NK-92 (cell line): ENCODE results near the gene TMPRSS11E.
"Not testable (repeated sequence)": the region's sequence is repeated elsewhere in the genome, so short reads cannot be mapped to it uniquely, and the experiment has no call there.

ENCODE experiments used
- DNase-seq: peaks from one replicate; lab custom pipeline; 2025; ENCODE audit not compliant: unreplicated experiment; lab: John Stamatoyannopoulos, UW

Gene TMPRSS11E

GRCh38 chr4:68461790-68462189 is 14.5 kb downstream of the TMPRSS11E start:
- no peak for DNase-seq

DNA sequence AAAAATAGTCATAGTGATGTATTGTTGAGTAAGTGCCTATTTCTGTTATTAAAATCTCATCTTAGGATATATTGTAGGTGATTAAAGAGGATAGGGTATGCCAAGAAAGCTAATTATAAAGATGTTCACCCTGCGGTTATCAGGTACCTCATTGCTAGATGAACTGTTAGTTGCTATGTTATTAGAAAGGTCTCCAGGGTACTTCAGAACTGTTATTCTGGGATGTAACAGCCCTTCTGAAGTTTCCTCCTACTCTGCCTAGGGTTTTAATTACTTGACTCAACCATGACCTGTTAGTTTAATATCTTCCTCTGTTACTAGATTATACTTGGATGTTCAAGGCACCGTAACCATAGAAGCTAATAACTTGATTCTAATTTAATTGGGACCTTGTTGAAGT is 15.4 kb downstream of the TMPRSS11E start:
- DNase-seq = no peak

DNA sequence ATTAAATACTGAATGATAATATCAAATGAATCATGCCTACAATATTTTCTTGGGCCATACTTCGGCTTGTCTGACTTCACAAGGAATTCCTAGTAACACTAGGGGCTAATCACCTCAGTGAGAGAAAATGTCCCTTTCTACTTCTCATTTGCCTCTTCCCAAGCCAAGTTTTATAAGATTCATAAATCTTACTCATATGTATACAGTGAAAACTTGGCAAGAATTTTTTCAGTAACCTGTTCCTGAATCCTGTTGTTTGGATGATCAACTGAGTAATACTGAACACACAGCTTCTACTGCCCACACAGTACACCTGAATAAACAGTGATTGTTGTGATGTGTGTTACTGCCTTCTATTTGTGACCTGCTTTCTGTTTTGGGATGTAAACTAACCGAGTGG is 16.5 kb downstream of the TMPRSS11E start:
- DNase-seq = no peak

DNA sequence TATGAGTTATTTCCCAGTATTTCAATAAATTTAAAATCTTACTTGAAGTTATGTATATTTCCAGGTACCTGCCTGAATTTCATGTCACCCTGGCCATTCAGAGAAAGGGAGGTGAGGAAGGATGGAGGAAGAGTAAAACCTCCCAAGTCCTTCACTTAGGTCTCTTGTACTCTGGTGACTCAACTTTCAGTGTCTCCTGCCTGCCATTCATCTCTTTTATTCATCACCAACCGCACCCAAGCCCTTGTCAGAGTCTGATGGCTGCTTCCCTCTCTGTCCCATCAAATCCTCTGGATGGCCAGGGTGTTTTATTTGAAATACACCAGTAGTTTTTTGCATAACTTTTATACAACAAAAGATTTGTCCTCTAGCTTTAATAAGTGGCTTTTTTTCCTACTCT is 17.8 kb downstream of the TMPRSS11E start:
- no peak for DNase-seq

DNA sequence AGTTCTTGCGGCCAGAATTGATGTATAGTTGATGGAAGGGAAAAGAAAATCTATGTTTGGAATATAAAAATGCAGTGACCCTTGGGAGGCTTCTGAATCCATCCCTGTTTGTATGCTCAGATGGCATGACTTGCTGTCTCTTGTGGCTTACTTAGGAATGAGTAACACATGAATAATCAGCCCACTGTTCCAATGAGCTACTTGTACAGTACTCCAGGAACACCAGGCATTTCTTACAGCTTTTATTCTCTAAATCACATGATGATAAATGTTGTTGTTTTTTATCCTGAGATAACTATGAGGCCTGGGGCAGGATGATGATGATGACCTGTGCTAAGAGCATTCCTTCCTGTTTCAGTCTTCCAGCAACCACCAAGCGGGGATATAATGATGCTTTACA is 18.9 kb downstream of the TMPRSS11E start:
- DNase-seq = no peak

DNA sequence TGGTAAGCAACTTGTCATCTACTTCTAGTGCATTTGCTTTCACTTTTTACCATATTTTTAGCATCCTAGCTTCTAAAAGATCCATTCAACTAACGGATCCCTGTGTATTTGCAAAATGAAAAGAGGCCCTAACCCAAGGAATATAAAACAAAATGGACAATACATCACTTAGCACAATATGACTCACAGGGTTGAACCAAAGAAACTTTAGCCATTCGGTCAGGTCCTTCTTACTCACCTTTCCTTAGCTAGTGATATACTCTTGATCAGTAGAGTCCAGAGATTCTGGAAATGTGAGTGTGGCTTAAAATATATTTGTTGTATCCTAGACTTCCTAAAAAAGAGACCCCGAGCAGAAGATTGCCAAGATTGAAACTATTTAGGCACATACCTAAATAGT is 19.5 kb downstream of the TMPRSS11E start:
- no peak for DNase-seq

DNA sequence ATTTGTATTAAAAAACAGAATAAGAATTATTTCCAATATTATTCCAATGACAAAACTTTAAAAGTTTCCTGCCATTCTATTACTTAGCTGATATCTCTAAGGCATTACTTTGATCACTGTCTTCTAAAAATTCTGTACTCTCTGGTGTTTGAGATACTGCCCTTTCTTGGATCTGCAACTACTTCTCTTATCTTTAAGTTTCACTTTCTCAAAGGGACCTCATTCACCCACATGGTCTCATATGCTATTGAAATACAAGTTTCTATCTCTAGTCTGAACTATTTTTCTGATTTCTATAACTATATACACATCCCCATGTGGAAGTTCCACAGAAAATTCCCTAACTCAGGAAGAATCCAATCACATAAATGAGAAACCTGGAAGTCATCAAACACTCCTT is 22.2 kb downstream of the TMPRSS11E start:
- no peak for DNase-seq

- no peak for DNase-seq
These were observed 28.9 kb downstream of the TMPRSS11E start for GRCh38 chr4:68476191-68476590.

- DNase-seq = no peak
These were observed 42.1 kb downstream of the TMPRSS11E start for GRCh38 chr4:68489338-68489737.

DNA sequence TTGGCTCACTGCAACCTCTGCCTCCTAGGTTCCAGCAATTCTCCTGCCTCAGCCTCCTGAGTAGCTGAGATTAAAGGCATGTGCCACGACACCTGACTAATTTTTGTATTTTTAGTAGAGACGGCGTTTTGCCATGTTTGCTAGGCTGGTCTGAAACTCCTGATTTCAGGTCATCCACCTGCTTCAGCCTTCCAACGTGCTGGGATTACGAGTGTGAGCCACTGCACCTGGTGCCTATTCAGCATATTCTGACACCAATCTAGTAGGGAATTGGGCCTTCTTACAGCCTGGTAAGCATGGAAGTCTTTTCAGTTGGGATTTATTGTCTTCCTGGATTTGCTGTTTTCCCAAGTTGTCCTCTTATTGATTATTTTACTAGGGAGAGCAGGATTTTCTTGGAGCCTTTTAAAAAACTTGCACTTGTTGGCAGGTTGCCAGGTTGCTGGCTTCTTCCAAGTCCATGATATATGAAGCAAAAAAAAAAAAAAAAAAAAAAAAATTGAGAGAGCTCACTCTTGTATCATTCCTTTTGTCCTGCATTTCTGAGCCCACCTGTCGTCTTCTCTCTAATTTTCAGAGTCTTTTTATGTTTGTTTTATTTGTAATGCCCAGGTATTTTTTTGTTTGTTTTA is 43.7 kb downstream of the TMPRSS11E start:
- DNase-seq = no peak

DNA sequence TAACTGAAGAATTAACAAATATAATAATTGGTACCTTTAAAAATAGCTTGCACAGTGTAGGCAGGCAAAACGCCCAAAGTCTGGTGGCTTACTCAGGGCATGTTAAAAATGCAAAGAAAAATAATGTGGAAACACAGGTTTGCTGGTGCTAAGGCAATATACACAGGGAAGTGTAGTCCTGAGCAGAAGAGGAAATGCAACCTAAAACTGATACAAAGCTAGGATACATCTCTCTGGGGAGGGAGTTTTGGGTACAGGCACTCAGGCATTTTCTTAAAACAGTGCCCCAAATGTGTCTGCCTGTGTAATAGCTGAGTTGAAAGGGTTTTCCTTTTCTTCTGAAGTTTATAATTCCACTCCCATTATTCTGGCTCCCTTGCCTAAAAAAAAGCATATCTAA is 47.4 kb downstream of the TMPRSS11E start:
- DNase-seq = no peak

DNA sequence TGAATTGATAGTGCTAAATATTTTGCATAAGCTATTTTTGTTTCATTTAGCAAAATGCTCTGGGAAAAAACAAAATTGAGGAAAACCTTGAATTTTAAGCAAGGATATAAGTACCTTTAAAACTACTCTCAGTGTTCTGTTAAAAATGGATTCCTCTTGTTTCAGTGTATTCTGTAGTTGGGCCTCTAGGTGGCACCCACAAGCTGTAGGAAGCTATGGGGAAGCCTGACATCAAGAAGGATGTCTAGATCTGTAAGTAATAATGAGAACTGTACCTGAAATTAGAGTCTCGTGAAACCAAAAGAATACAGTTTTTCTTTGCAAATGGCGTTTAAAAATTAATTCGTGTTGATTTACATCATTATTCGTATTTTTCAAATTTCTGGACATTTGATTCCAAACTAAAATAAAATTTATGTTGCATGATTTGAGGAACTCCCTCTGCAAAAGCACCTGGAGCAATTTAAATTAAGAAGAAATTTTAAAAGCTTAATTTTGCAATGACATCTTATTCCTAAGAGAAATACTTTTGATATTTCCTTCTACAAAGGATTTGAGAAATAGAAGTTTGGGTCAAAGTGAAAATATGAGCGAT is 51.2 kb downstream of the TMPRSS11E start:
- no peak for DNase-seq

GRCh38 chr4:68499021-68499420 is 51.8 kb downstream of the TMPRSS11E start:
- DNase-seq = no peak

- not testable (repeated sequence) for DNase-seq
These were observed 56.2 kb downstream of the TMPRSS11E start for GRCh38 chr4:68503462-68503861.

- DNase-seq = not testable (repeated sequence)
These were observed 57.6 kb downstream of the TMPRSS11E start for GRCh38 chr4:68504836-68505235.

GRCh38 chr4:68505452-68505851 is 58.2 kb downstream of the TMPRSS11E start:
- DNase-seq = not testable (repeated sequence)

- DNase-seq = no peak
These were observed 71.6 kb downstream of the TMPRSS11E start for GRCh38 chr4:68518889-68519288.

DNA sequence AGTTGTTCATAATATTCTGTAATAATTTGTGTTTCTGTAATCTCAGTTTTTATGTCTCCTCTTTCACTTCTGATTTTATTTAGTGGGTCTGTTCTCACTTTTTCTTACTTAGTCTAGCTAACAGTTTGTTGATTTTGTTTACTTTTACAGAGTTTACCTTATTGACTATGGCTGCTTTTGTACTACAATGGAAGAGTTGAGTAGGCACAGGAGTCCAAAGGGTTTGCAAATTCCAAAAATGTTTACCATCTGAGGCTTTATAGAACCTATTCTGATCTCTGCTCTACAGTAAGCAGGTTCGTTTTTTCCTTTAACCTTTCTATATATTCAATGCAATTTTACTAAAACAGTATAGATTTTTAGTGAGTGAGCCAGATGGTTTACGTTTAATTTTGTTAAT is 73.7 kb downstream of the TMPRSS11E start:
- DNase-seq = no peak

DNA sequence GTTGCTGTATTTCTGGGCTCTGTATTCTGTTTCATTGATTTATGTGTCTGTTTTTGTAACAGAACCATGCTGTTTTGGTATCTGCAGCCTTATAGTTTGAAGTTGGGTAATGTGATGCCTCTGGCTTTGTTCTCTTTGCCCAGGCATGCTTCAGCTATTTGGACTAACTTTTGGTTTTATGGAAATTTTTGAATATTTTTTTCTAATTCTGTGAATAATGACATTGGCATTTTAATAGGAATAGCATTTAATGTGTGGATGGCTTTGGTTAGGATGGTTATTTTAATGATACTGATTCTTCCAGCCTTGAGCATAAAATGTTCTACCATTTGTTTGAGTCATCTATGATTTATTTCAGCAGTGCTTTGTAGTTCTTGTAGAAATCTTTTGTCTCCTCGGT is 75.0 kb downstream of the TMPRSS11E start:
- DNase-seq = not testable (repeated sequence)

DNA sequence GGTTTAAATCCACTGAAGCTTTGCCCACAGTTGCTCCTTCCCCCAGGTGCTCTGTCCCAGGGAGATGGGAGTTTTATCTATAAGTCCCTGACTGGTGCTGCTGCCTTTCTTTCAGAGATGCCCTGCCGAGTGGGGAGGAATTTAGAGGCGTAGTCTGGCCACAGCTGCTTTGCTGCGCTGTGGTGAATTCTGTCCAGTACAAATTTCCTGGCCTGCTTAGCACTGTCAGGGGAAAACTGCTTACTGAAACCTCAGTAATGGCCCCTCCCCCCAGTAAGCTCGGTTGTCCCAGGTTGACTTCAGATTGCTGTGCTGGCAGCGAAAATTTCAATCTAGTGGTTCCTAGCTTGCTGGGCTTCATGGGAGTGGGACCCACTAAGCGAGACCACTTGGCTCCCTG is 88.7 kb downstream of the TMPRSS11E start:
- no peak for DNase-seq

DNA sequence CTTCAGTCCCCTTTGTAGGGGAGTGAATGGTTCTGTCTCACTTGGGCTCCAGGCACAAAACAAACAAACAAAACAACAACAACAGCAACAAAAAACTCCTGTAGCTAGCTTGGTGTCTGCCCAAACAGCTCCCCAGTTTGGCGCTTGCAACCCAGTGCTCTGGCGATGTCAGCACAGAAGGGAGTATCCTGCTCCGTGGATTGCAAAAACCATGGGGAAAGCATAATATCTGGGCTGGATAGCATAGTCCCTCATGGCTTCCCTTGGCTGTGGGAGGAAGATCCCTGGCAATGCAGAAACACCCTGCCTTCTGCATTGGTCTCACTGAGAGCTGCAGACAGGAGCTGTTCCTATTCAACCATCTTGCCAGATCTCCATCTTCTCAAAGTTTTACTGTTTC is 89.1 kb downstream of the TMPRSS11E start:
- no peak for DNase-seq

DNA sequence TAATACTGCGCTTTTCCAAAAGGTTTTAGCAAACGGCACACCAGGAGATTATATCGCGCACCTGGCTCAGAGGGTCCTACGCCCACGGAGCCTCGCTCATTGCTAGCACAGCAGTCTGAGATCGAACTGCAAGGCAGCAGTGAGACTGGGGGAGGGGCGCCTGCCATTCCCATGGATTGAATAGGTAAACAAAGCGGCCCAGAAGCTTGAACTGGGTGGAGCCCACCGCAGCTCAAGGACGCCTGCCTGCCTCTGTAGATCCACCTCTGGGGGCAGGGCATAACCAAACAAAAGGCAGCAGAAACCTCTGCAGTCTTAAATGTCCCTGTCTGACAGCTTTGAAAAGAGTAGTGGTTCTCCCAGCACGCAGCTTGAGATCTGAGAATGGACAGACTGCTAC is 95.5 kb downstream of the TMPRSS11E start:
- not testable (repeated sequence) for DNase-seq
